Measurements from ENCODE around the gene CPAMD8.

Gene CPAMD8

GRCh38 chr19:17026706-17027534 lies at the start of gene CPAMD8:
TSS of gene CPAMD8 (minus strand) at chr19:17026810. CDS start at chr19:17026642, 168 bp downstream.
- peak within 1 kb of the TSS; percentile 28 for H3K4me3 ChIP-seq (ENCODE audit: severe bottlenecking)
- H3K27me3 ChIP-seq (ENCODE audit: insufficient read depth, poor library complexity, severe bottlenecking), result peaks cover 15% of the 10 kb centered on the region
- TF ChIP-seq CTCF (IDR thresholded peaks at IDR 0.05; ENCODE audit: poor library complexity, severe bottlenecking), result no peak
- peaks cover 7% of the 10 kb centered on the region for H3K4me1 ChIP-seq (ENCODE audit: insufficient read depth, poor library complexity, severe bottlenecking)
- no peaks in the 10 kb centered on the region for H3K36me3 ChIP-seq (ENCODE audit: low read depth)
- ATAC-seq (ENCODE audit: low read depth) (peak; percentile 28; the same call in 1 of the 3 replicates), DNase-seq (ENCODE audit: low spot score) (no peak)
- peaks cover 11% of the 10 kb centered on the region for H3K9me3 ChIP-seq (ENCODE audit: severe bottlenecking)
- H3K27ac ChIP-seq (ENCODE audit: poor library complexity, severe bottlenecking), result no peak within 1 kb of the TSS

GRCh38 chr19:17075864-17076542 lies 49.4 kb upstream of the CPAMD8 start:
- Histone ChIP-seq H3K4me3 (ENCODE audit: severe bottlenecking) (peak overlapping the region; percentile 80), H3K27me3 (ENCODE audit: insufficient read depth, poor library complexity, severe bottlenecking) (no peaks in the 10 kb centered on the region), H3K27ac (ENCODE audit: poor library complexity, severe bottlenecking) (peak overlapping the region; percentile 40), H3K9me3 (ENCODE audit: severe bottlenecking) (no peaks in the 10 kb centered on the region), H3K36me3 (ENCODE audit: low read depth) (peaks cover 18% of the 10 kb centered on the region), H3K4me1 (ENCODE audit: insufficient read depth, poor library complexity, severe bottlenecking) (peaks cover 23% of the 10 kb centered on the region)
- DNase-seq (ENCODE audit: low spot score), result no peak
- no peak for TF ChIP-seq CTCF (IDR thresholded peaks at IDR 0.05; ENCODE audit: poor library complexity, severe bottlenecking)
- ATAC-seq (ENCODE audit: low read depth), result 0 out of 3 replicates have a peak, but pooled peaks have one; percentile 1

- peaks cover 21% of the 10 kb centered on the region for H3K4me1 ChIP-seq (ENCODE audit: insufficient read depth, poor library complexity, severe bottlenecking)
Measured at GRCh38 chr19:17075035-17075863, 48.6 kb upstream of the CPAMD8 start, which contains the start of the genes HAUS8 and MYO9B. TSS of gene HAUS8 (minus strand) at chr19:17075452. CDS start at chr19:17075422, 30 bp downstream. TSS of gene MYO9B (plus strand) at chr19:17075777. CDS start at chr19:17101718, 25,941 bp downstream.

GRCh38 chr19:17074634-17075034 lies 48.0 kb upstream of the CPAMD8 start:
- H3K9me3 ChIP-seq (ENCODE audit: severe bottlenecking), result no peaks in the 10 kb centered on the region
- peaks cover 21% of the 10 kb centered on the region for H3K36me3 ChIP-seq (ENCODE audit: low read depth)
- no peaks in the 10 kb centered on the region for H3K27me3 ChIP-seq (ENCODE audit: insufficient read depth, poor library complexity, severe bottlenecking)
- peaks cover 19% of the 10 kb centered on the region for H3K4me1 ChIP-seq (ENCODE audit: insufficient read depth, poor library complexity, severe bottlenecking)
- H3K27ac ChIP-seq (ENCODE audit: poor library complexity, severe bottlenecking), result peak overlapping the region; percentile 40
- ATAC-seq (ENCODE audit: low read depth), result no peak
- H3K4me3 ChIP-seq (ENCODE audit: severe bottlenecking), result peak overlapping the region; percentile 80
- DNase-seq (ENCODE audit: low spot score), result no peak
- TF ChIP-seq CTCF (IDR thresholded peaks at IDR 0.05; ENCODE audit: poor library complexity, severe bottlenecking), result no peak

More at GRCh38 chr19:17075035-17075863, 48.6 kb upstream of the CPAMD8 start, which contains the start of the genes HAUS8 and MYO9B:
- DNase-seq (ENCODE audit: low spot score), result peak; percentile 99
- Histone ChIP-seq H3K27ac (ENCODE audit: poor library complexity, severe bottlenecking) (peak within 1 kb of the TSS; percentile 40), H3K9me3 (ENCODE audit: severe bottlenecking) (no peaks in the 10 kb centered on the region), H3K36me3 (ENCODE audit: low read depth) (peaks cover 21% of the 10 kb centered on the region), H3K4me3 (ENCODE audit: severe bottlenecking) (peak within 1 kb of the TSS; percentile 80), H3K27me3 (ENCODE audit: insufficient read depth, poor library complexity, severe bottlenecking) (no peaks in the 10 kb centered on the region)
- peak; percentile 75 for ATAC-seq (ENCODE audit: low read depth)
- no peak for TF ChIP-seq CTCF (IDR thresholded peaks at IDR 0.05; ENCODE audit: poor library complexity, severe bottlenecking)
